ENCODE results near the gene HS3ST6. TPM values are rescaled to one million over a fixed set of nuclear protein-coding genes. Genes with fewer than 3 reads are reported as not detected.

HS3ST6 gene
- total RNA-seq, 1 donor from 2014 or later, result not detected

GRCh38 chr16:1942810-1943726, 24.9 kb upstream of the HS3ST6 start, which contains the start of gene MSRB1:
Gene MSRB1 (minus strand): TSS chr16:1943199. CDS start chr16:1943156, 43 bp downstream.
- H3K4me1 Mint-ChIP-seq, result peaks cover 15% of the 10 kb centered on the region
- Histone ChIP-seq H3F3A (ENCODE audit: low read depth) (peaks cover 9% of the 10 kb centered on the region), H3K4me1 (peaks cover 7% of the 10 kb centered on the region), H3K9ac (peak within 1 kb of the TSS; percentile 54), H2AFZ (replicated peaks) (peak within 1 kb of the TSS; percentile 91), H3K4me3 (peak within 1 kb of the TSS; percentile 90), H3K79me2 (ENCODE audit: low read depth) (peaks cover 10% of the 10 kb centered on the region), H3K4me2 (peak within 1 kb of the TSS; percentile 94), H3K36me3 (no peaks in the 10 kb centered on the region), H3K9me3 (ENCODE audit: low read depth) (no peaks in the 10 kb centered on the region), H3K27me3 (no peaks in the 10 kb centered on the region), H4K20me1 (ENCODE audit: low read depth) (no peaks in the 10 kb centered on the region), H3K27ac (no peak within 1 kb of the TSS)
- peak within 1 kb of the TSS; percentile 92 for H3K4me3 Mint-ChIP-seq
- H3K27me3 Mint-ChIP-seq (ENCODE audit: insufficient read depth, low read depth), result peaks cover 2% of the 10 kb centered on the region
- TF ChIP-seq EZH2phosphoT487 (IDR thresholded peaks at IDR 0.05) (no peak), CTCF (IDR thresholded peaks at IDR 0.05) (peak; percentile 19), EZH2 (IDR thresholded peaks at IDR 0.05) (no peak)
- no peaks in the 10 kb centered on the region for H3K9me3 Mint-ChIP-seq
- no peaks in the 10 kb centered on the region for H3K36me3 Mint-ChIP-seq
- no peak within 1 kb of the TSS for H3K27ac Mint-ChIP-seq
- peak; percentile 100 for DNase-seq (ENCODE audit: low spot score)

- peak overlapping the region; percentile 54 for H3K9ac ChIP-seq
- Mint-ChIP-seq H3K9me3 (no peaks in the 10 kb centered on the region), H3K36me3 (no peaks in the 10 kb centered on the region), H3K4me3 (peak overlapping the region; percentile 92), H3K4me1 (peaks cover 15% of the 10 kb centered on the region), H3K27ac (no peak overlapping the region), H3K27me3 (ENCODE audit: insufficient read depth, low read depth) (peaks cover 3% of the 10 kb centered on the region)
- peak overlapping the region; percentile 90 for H3K4me3 ChIP-seq
- no peaks in the 10 kb centered on the region for H4K20me1 ChIP-seq (ENCODE audit: low read depth)
- peaks cover 7% of the 10 kb centered on the region for H3K4me1 ChIP-seq
- TF ChIP-seq EZH2phosphoT487 (IDR thresholded peaks at IDR 0.05), result no peak
- TF ChIP-seq CTCF (IDR thresholded peaks at IDR 0.05), result no peak
- TF ChIP-seq EZH2 (IDR thresholded peaks at IDR 0.05), result no peak
- H3K27me3 ChIP-seq, result no peaks in the 10 kb centered on the region
- H3K9me3 ChIP-seq (ENCODE audit: low read depth), result no peaks in the 10 kb centered on the region
- no peak overlapping the region for H3K27ac ChIP-seq
- peaks cover 9% of the 10 kb centered on the region for H3F3A ChIP-seq (ENCODE audit: low read depth)
- no peak for DNase-seq (ENCODE audit: low spot score)
- peaks cover 10% of the 10 kb centered on the region for H3K79me2 ChIP-seq (ENCODE audit: low read depth)
- peak overlapping the region; percentile 91 for H2AFZ ChIP-seq (replicated peaks)
- no peaks in the 10 kb centered on the region for H3K36me3 ChIP-seq
- peak overlapping the region; percentile 94 for H3K4me2 ChIP-seq
Observed at GRCh38 chr16:1942047-1942809, 24.0 kb upstream of the HS3ST6 start.

GRCh38 chr16:1941162-1942046, 23.2 kb upstream of the HS3ST6 start:
- peaks cover 7% of the 10 kb centered on the region for H3K4me1 ChIP-seq

More at GRCh38 chr16:1941162-1942046, 23.2 kb upstream of the HS3ST6 start:
- Mint-ChIP-seq H3K36me3 (peaks cover 2% of the 10 kb centered on the region), H3K4me3 (peak overlapping the region; percentile 92), H3K4me1 (peaks cover 15% of the 10 kb centered on the region), H3K27me3 (ENCODE audit: insufficient read depth, low read depth) (peaks cover 4% of the 10 kb centered on the region), H3K9me3 (no peaks in the 10 kb centered on the region), H3K27ac (no peak overlapping the region)
- TF ChIP-seq CTCF (IDR thresholded peaks at IDR 0.05) (peak; percentile 35), EZH2 (IDR thresholded peaks at IDR 0.05) (no peak)
- H4K20me1 ChIP-seq (ENCODE audit: low read depth), result no peaks in the 10 kb centered on the region
- H3K9ac ChIP-seq, result no peak overlapping the region
- H3K4me2 ChIP-seq, result peak overlapping the region; percentile 94
- H3K36me3 ChIP-seq, result no peaks in the 10 kb centered on the region
- H3K27me3 ChIP-seq, result no peaks in the 10 kb centered on the region
- DNase-seq (ENCODE audit: low spot score), result peak; percentile 58
- peaks cover 9% of the 10 kb centered on the region for H3F3A ChIP-seq (ENCODE audit: low read depth)
- no peak overlapping the region for H2AFZ ChIP-seq (replicated peaks)
- H3K27ac ChIP-seq, result no peak overlapping the region
- no peaks in the 10 kb centered on the region for H3K9me3 ChIP-seq (ENCODE audit: low read depth)
- H3K4me3 ChIP-seq, result no peak overlapping the region
- H3K79me2 ChIP-seq (ENCODE audit: low read depth), result peaks cover 10% of the 10 kb centered on the region
